ENCODE results near the gene MFN2. TPM values are rescaled to one million over a fixed set of nuclear protein-coding genes. Genes with fewer than 3 reads are reported as not detected.

Gene MFN2
- total and polyA plus RNA-seq, 2 of the 8 experiments (the other 6 are each of a cell fraction or from before 2014, with no cell fraction given): 34.0 to 62.5 TPM

- no peak for DNase-seq (ENCODE audit: low read depth in 1 of 2, low spot score in 2 of 2)
- Histone ChIP-seq H4K8ac (ENCODE audit: extremely low read depth, insufficient read depth, low read length) (no peak overlapping the region), H2BK5ac (ENCODE audit: low read depth, low read length) (no peak overlapping the region), H4K91ac (replicated peaks; ENCODE audit: insufficient read length, low read length) (no peak overlapping the region), H3K9ac (replicated peaks in 1 of 4; ENCODE audit: extremely low read depth in 1 of 4, low read depth in 3 of 4, low read length in 3 of 4) (no peak overlapping the region; a peak in 1 of 7 replicates), H2BK20ac (ENCODE audit: low read length) (no peak overlapping the region), H3K18ac (ENCODE audit: extremely low read depth, low read length) (no peak overlapping the region), H2AK5ac (ENCODE audit: low read depth, low read length) (no peak overlapping the region), H4K20me1 (replicated peaks in 1 of 2; ENCODE audit: control insufficient read depth in 1 of 2, insufficient read depth in 2 of 2, low read length in 2 of 2) (peaks cover 0 to 5% of the 10 kb centered on the region in 2 experiments), H3K56ac (replicated peaks; ENCODE audit: insufficient read length, low read depth, low read length) (no peak overlapping the region), H3K79me1 (ENCODE audit: low read depth, low read length) (no peaks in the 10 kb centered on the region; the same call in 1 of the 2 replicates), H3K79me2 (ENCODE audit: control insufficient read depth in 1 of 2, insufficient read depth in 2 of 2, low read length in 2 of 2) (no peaks in the 10 kb centered on the region), H3K9me3 (ENCODE audit: insufficient read depth in 2 of 2, low read depth in 1 of 2, low read length in 1 of 2) (peaks cover 0 to 5% of the 10 kb centered on the region in 2 experiments; a peak in 1 of 4 replicates), H3K23me2 (ENCODE audit: low read depth, low read length) (no peaks in the 10 kb centered on the region), H3K4me2 (ENCODE audit: insufficient read depth in 1 of 2, low read depth in 2 of 2, low read length in 2 of 2) (no peak overlapping the region), H3K27me3 (replicated peaks in 1 of 4; ENCODE audit: control insufficient read depth in 3 of 4, extremely low read depth in 1 of 4, insufficient read depth in 3 of 4, low read length in 3 of 4) (no peaks in the 10 kb centered on the region), H2BK120ac (replicated peaks; ENCODE audit: low read depth, low read length) (no peak overlapping the region), H3K27ac (ENCODE audit: low read depth, low read length) (no peak overlapping the region), H3K4ac (replicated peaks; ENCODE audit: insufficient read length, low read depth, low read length) (no peak overlapping the region), H4K5ac (ENCODE audit: insufficient read length, low read depth, low read length) (no peak overlapping the region), H3K4me1 (replicated peaks in 1 of 4; ENCODE audit: control insufficient read depth in 3 of 4, insufficient read depth in 4 of 4, low read length in 3 of 4) (no peaks in the 10 kb centered on the region), H3K4me3 (ENCODE audit: extremely low read depth in 1 of 4, insufficient read depth in 2 of 4, low read depth in 3 of 4, low read length in 4 of 4) (no peak overlapping the region), H3K23ac (ENCODE audit: insufficient read length) (no peak overlapping the region), H2BK12ac (ENCODE audit: low read depth, low read length) (no peak overlapping the region), H3K36me3 (ENCODE audit: control insufficient read depth in 2 of 4, insufficient read depth in 4 of 4, low read length in 3 of 4) (peaks cover 21 to 46% (median 36%) of the 10 kb centered on the region in 4 experiments; a peak in 6 of 8 replicates), H2AFZ (ENCODE audit: low read length) (no peak overlapping the region), H2BK15ac (ENCODE audit: low read length) (no peak overlapping the region), H3K14ac (ENCODE audit: insufficient read length) (no peak overlapping the region)
- no peak for TF ChIP-seq CHD1 (IDR thresholded peaks at IDR 0.05; ENCODE audit: low read depth, low read length)
- ChIA-PET CTCF (ENCODE audit: partially characterized antibody) (interaction anchor here (0.6 to 3.9 kb wide), 6 partner anchors 11 to 333 kb away, joined by 3 to 26 read pairs (median 4); no protein-coding TSS in a partner anchor), POLR2A (ENCODE audit: partially characterized antibody) (interaction anchor here (0.9 to 1.3 kb wide), 3 partner anchors 22 to 105 kb away, joined by 4 to 7 read pairs (median 5); no protein-coding TSS in a partner anchor)
- WGBS, 2 experiments (ENCODE audit: extremely low coverage in 1 of 2, insufficient coverage in 1 of 2, insufficient read length in 1 of 2, insufficient replicate concordance in 2 of 2, low coverage in 1 of 2, low lambda C conversion rate in 2 of 2, missing lambda C conversion rate in 1 of 2): 94% methylated on average over 8 of the region's 8 CpGs; no CpG with 5 or more reads in 1 of the 2 experiments
- no peak for FAIRE-seq
Measured at GRCh38 chr1:12012560-12013316, 32.5 kb downstream of the MFN2 start.

Measured in H1 (cell line).